HG03108 (cell line): ENCODE measurements around the gene ZSCAN10.

Source experiments
- ATAC-seq: cut with Tn5 transposase; IDR thresholded peaks from one replicate; pipeline ENCODE4 v1.9.1; 2021; ENCODE audit warnings: moderate library complexity; ENCODE audit not compliant: unreplicated experiment

Gene ZSCAN10

GRCh38 chr16:3112058-3112880 is 13.2 kb upstream of the ZSCAN10 start, which contains the start of gene ZNF205:
ZNF205 (plus strand) TSS chr16:3112586; CDS start chr16:3113431, 845 bp downstream.
- no peak for ATAC-seq

- ATAC-seq = peak; percentile 70
These were observed 7.3 kb upstream of the ZSCAN10 start for GRCh38 chr16:3106205-3106928.

GRCh38 chr16:3101841-3102470 is 2.9 kb upstream of the ZSCAN10 start:
- no peak for ATAC-seq

DNA sequence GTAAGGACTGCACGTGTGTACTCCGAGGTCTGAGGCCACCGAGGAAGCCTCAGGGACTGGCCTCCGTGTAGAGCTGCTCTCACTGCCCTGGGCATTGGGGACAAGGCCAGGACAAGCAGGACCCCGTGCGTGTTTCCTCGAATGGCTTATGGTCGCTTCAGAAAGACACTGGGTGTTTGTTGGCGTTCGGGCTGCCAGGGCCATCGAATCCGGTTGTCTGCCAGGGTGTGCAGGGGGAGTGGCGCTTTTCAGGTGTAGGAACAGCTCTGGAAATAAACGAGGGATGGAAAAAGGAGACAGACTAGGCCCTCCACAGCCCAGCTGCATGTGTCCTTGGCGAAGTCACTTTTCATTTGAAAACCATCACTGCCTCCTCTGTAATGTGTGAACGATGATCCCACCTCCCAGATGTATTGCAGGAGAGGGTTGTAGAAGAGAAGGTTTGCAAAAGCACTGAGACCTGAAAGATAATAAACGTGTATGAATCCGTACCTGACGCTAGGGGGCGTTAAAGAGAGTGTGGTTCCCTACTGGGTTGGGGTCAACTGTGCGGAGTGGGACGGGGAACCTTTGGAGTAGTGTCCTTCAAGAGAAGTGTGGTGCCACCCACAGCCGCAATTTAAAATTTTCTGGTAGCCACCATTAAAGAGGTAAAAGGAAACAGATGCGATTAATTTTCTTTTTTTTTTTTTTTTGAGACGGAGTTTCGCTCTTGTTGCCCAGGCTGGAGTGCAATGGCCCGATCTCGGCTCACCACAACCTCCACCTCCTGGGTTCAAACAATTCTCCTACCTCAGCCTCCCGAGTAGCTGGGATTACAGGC is 2.1 kb upstream of the ZSCAN10 start:
- no peak for ATAC-seq

- peak; percentile 59 for ATAC-seq
These were observed 822 bp upstream of the ZSCAN10 start for GRCh38 chr16:3099732-3100499.

GRCh38 chr16:3099395-3099731 is 269 bp upstream of the ZSCAN10 start:
- no peak for ATAC-seq

GRCh38 chr16:3097266-3097665 is 1.8 kb downstream of the ZSCAN10 start:
- no peak for ATAC-seq

DNA sequence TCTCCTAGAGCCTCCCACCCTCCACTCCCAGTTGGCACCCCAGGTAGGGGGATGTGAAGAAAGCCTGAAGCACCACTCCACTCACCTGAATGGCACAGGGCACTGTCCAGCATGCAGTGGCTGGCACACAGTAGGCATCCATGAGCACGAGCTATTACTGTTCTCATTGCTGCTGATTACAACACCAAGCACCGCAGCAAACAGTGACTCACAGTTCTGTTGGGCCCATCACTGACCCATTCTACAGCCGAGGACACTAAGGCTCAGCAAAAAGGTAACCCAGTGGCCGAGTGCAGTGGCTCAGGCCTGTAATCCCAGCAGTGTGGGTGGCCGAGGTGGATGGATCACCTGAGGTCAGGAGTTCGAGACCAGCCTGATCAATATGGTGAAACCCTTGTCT is 2.7 kb downstream of the ZSCAN10 start:
- ATAC-seq = no peak

- peak; percentile 66 for ATAC-seq
These were observed 3.2 kb downstream of the ZSCAN10 start for GRCh38 chr16:3095869-3096268.

DNA sequence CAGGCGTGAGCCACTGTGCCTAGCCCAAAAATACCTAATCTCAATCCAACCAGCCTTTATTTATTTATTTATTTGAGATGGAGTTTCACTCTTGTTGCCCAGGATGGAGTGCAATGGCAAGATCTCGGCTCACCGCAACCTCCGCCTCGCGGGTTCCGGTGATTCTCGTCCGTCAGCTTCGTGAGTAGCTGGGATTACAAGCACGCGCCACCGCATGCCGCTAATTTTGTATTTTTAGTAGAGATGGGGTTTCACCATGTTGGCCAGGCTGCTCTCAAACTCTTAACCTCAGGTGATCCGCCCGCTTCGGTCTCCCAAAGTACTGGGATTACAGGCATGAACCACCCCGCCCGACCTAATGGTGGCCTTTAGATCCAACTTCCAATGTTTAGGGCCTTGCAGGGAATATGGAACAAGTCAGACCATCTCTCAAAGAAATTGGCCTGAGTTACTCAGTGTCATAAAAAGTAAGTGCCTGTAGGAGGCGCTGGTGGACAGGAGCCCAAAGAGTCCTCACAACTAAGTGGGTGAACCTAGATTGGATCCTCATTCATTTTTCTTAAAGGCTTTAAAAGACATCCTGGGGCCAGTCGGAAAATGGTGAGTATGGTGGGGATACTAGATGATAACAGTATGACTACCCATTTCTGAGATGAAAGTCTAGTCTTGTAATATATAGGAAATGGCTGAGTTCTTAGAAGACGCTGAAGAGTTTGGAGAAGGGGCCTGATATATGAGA is 4.6 kb downstream of the ZSCAN10 start:
- ATAC-seq = no peak

DNA sequence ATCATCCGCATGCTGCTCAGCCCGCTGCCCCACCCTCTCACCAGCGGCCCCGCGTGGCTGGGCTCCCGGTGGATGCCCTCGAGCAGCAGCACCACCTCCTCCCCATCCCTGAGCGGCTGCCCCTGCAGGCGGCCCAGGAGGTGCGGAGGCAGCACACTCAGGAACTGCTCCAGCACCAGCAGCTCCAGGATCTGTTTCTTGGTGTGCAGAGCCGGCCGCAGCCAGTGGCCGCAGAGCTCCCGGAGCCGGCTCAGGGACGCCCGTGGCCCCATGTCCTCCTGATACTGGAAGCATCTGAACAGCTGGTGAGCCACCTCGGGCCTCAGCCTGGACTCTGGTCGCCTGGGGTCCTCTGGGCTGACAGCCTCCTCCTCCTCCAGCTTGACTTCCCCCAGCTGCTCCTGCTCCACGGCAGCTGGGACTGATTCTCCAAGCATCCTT is 6.6 kb downstream of the ZSCAN10 start:
- no peak for ATAC-seq

- no peak for ATAC-seq
These were observed 7.5 kb downstream of the ZSCAN10 start for GRCh38 chr16:3091551-3091950.

DNA sequence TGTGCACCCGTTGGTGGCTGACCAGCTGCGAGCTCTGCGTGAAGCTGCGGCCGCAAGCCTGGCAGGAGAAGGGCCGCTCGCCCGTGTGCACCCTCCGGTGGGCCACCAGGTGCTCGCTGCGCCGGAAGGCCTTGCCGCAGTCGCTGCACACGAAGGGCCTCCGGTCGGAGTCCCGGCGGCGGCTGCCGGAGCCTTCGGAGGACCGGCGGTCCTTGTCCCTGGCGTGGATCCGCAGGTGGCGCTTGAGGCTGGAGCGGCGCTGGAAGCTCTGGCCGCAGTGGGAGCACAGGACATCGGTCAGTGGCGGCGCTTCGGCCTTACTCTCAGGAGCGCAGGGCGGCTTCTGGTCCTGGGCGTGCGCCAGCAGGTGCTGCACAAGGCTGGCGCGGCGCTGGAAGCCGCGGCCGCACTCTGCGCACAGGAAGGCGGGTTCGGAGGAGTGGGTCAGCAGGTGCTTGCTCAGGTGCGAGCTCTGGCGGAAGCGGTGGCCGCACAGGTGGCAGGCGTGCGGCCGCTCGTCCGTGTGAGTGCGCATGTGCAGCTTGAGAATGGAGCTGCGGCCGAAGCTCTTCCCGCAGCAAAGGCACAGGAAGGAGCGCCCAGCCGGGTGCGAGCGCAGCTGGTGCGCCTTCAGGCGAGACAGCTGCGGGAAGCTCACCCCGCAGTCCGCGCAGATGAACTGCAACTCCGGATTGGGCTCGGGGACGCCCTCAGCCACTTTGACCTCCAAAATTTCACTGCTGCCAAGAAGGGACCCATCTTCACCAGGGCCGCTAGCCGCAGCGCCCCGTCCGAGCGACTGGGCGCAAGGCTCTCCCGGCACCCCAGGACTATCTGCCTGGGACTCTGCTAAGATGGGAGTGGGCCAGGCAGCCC is 9.1 kb downstream of the ZSCAN10 start:
- ATAC-seq = no peak

DNA sequence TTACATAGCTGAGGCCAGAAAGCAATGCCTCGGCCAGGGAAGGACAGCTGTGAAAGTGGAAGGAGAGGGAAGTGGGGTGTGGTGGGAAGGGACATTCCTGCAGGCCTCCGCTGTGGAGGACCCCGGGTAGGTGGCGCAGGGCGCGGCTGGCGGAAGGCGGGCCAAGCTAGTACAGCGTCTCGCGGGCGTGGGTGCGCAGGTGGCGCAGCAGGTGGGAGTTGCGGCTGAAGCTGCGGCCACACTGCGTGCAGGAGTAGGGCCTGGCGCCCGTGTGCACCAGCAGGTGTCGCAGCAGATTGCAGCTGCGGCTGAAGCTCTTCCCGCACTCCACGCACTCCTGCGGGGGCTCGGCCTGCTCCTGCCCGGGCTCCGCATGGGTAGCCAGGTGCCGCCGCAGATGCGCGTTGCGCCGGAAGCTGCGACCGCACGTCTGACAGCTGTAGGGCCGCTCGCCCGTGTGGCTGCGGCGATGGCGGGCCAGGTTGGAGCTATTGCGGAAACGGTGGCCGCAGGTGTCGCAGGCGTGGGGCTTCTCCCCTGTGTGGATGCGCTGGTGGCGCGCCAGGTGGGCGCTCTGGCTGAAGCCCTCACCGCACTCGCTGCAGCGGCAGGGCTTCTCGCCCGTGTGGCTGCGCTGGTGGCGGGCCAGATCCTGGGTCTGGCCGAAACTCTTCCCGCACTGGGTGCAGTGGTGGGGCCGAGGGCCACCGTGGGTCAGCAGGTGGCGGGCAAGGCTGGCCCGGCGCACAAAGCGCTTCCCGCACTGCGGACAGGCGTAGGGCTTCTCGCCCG is 10.0 kb downstream of the ZSCAN10 start:
- no peak for ATAC-seq

DNA sequence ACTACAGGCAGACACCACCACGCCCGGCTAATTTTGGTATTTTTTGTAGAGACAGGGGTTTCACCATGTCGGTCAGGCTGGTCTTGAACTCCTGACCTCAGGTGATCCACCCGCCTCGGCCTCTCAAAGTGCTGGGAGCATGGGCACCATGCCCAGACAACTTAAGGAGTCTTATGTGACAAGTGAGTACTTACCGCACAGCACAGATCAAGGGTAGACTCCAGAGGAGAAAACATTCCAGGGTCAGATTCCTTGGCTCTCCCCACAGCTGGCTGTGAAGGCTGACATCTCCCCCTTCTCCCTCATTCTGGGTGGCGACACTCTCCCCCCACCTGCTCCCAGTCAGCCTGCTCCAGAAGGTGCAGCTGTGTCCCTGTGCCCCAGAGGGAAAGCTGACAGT is 10.6 kb downstream of the ZSCAN10 start:
- ATAC-seq = no peak

DNA sequence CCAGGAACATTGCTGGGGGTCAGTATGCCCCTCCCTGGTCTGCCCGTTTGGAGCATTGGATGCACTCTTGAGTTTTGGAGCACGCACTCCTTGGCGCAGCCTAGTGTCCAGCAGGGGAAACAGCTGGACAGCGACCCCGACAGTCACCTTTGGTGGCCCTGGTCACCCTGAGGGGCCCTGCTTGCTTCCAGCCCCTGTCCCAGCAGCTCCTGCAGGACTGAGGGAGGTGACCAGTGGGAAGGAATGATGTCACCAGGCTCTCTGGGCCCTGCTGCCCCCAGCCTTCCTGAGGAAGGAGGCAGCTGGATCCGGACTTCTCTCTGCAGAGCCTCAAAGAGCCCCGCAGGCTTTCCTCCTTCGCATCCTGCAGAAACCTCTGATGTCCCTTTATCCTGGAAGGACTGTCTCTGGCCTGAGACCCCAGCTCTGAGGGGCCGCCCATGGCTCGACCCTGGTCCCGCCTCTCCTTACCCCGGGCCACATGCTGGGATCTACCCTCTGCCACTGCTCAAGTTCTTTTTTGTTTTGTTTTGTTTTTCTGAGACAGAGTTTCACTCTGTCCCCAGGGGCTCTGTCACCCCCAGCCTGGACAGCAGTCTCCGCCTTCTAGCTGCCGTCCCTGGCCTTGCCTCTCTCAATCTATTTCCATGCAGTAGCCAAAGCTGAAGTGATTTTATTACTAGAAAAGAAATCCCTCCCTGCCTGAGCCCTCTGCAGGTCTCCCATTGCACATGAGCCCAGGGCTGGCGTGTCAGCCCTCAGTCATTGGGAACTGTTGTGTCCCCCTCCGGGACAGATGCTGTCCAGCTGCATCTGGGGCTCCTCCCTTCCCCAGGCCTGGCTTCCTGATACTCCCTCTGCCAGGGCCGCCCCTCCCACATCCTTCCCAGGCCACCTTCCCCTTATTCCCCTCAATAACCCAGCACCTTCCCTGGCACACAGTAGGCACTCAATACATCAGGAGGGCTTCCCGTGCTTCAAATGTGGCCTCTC is 11.6 kb downstream of the ZSCAN10 start:
- ATAC-seq = no peak
